Hypothalamus (tissue), 51 donors: ENCODE data around the gene ZACN.
"Not testable (repeated sequence)": the region's sequence is repeated elsewhere in the genome, so short reads cannot be mapped to it uniquely, and the experiment has no call there.

Experiments
- DNase-seq, 51 donors: peaks; one replicate each; lab custom pipeline; 2025; lab: John Stamatoyannopoulos, UW

Gene ZACN

DNA sequence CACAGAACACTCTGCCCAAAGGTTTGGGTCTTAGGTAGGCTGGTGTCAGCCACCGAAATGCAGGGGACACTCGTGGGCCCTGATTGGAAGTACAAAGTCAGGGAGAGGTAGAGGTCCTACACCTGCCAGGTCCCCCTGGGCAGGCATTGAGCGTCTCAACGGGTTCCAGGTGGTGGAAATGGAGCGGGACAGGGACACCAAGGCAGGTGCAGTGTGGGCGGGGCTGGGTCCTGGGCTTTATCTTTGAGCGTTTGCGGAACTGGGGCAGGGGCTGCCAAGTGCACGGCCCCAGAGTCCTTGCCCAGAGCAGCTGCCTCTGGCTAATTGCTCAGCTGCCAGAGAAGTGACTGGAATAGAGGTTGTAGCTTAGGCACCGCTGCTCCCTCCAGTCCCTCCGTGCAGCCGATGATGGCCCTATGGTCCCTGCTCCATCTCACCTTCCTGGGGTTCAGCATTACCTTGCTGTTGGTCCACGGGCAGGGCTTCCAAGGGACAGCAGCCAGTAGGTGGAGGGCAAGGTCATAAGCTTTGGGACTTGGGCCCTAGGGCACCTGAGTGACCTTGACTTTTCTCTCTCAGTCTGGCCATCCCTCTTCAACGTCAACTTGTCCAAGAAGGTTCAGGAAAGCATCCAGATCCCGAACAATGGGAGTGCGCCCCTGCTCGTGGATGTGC, at the start of gene ZACN:
TSS of gene ZACN (plus strand) at position 323 of the 675 bp plus-strand sequence. CDS start at position 406, 83 bp downstream.
- DNase-seq, result no peak

DNA sequence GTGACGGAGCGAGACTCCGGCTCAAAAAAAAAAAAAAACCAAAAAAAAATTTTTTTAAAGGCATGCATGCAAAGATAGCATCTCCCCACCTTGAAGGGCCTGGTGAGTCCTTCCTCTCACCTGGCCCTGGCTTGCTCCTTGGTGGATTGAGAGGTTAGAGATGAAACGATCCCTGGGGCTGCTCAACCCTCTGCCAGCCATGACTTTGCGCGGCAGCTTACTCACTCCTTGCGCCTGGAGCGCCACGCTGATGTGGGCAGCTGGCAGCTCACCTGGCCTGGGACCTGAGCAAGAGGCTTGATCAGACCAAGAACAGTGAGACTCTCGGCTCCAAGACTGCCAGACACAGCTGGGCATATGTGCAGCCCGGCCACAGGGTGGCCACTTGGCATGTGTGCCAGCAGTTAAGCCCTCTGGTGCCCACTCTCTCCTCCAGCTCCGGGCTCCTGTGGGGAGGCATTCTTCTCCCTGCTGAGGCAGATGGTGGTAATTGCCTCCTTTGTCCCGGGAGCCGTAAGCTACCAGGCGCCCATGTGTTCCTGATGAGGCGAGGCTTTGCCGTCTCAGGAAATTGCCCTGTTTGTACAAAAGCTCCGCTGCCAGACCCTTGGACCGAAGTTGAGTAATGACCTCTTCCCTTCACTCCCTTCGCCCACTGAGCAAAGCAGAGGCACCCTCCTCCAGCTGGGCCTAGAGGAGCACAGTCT, 46.8 kb upstream of the ZACN start:
- peak in 1 of 51 donors; percentile 2 for DNase-seq

DNA sequence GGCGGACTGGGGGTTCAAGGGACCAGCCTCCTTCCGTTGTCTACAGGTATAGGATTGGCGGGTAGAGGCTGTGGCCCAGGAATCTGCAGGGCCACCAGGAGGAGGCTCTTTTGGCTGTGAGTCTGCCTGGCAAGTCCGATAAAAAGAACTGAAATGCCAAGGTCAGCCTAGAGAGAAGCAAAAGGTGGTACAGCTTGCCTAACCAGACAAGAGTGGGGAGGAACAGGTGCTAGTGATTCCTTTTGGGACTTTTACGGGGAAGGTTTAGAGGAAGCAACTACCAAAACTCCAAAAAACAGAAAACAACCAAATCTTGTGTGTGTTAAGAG, 46.2 kb upstream of the ZACN start:
- no peak for DNase-seq

DNA sequence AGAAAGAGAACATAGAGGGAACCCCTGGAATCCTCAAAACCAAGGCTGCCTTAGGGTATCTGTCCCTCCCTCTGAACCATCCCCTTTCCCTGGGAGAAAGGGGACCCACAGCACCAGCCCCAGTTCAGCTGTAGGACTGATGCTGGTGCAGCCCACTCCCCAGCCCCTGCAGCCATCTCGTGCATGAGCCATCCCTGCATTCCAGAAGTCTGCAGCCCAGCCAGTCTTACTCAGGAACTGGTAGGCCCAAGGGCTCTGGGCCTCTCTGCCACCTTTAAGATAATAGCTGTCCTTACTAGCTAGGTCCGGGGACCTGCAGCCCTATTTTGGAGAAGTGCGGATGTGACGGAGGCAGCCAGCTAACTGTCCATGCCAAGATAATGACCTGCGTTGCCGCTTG, 45.8 kb upstream of the ZACN start:
- DNase-seq, result no peak

DNA sequence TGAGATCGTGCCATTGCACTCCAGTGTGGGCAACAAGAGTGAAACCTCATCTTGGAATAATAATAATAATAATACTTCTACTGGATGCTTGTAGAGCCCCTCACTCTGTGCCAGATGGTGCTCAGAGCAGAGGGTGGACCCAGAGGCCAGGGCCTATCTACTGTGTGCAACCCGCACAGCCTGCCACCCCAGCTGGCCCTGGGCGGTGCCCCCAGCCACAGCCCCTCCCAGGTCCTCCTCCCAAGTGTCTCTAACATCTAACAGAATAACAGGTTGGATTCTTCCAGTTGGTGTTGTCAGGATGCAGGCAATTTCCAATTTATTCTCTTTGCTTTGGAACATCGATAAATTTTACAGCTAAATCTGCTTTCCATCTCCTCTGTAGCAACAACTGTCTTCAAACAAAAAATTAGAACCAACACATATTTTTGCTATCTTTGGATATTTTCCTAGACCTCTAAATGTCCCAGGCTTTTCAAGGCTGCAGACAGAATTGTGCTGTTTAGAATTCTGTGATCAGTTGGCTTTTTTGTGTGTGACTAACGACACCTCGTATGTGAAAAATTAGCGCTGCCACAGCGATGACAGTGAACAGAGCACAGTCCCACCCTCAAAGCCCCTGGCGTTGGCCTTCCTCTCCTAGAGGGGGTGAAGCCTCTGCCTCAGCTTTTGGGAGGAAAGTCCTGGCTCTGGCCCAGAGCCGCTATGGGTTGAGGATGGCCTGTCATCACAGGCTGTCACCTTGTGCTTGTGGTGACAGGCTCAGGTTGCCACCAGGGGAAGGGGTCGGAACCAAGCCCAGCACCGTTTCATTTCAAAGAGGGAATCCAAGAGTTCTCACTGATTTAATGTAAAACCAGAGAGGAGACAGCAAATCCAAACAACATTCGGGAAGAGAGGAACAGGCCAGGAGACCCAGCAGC, 44.3 kb upstream of the ZACN start:
- DNase-seq, result no peak

DNA sequence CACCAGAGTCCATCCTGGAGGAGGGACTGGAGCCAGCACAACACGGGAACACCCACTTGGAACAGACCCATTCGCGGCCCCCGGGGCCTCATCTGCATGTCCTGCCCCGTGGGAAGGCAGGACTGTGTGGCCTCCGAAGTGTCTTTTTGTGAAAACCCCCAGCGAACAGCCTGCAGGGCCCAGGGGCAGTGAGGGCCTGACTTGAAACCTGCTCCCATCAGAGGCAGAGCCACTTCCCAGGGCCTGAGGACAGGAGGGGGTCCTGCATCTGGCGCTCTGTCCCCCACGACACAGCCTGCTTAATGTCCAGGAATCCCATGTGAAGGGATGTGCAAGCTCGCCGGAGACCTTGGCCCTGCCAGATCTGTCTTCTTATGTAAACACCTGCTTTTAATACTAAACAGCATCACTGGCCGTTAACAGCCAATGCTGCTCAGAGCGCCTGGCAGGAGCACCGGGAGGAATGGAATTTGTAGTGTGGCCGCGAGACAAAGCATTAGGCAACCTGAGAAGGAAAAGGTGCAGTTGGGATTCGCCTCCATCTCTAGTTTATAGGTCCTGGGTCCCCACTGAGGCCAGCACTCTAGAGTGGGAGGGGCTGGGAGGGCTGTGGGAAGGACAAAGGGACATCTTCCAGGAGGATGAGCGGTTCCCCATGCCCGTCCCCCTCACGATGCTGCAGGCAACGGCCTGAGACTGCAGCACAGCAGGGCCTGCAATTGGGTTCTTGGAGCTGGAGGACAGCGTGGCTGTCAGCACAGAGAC, 42.3 kb upstream of the ZACN start:
- peak in 1 of 51 donors; percentile 9 for DNase-seq

DNA sequence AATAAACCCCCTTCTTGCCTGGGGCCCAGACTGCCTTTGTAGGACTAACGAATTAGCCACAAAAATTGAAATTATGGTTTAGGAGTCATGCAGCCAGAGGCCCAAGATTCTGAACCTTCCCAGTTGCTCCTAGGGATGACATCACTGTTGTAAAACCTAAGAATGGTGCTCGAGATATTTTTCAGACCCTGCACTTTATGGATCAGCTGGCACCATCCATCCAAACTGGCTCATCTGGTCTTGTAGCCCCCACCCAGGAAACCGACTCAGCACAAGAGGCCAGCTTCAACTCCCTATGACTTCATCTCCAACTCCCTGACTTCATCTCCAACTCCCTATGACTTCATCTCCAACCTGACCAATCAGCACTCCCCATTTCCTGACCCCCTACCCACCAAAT, 40.9 kb upstream of the ZACN start:
- no peak for DNase-seq

DNA sequence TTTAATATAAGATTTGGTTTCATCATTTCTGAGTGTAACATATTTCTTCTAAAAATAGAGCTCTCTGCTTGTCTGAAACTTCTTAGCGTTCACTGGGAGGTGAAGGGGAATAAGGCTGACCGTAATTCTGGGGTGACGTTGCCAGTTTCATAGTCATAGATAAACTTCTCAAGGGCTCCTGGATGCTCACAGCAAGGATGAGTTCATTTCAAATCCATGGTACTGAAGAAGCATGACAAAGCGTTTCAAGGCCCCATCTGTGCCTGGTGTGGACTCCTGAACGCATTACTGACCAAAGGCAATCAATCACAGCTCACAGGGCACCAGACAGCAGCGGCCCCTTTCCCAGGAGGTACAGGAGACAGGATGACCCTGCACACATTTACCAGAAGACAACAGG, 39.9 kb upstream of the ZACN start:
- no peak for DNase-seq

DNA sequence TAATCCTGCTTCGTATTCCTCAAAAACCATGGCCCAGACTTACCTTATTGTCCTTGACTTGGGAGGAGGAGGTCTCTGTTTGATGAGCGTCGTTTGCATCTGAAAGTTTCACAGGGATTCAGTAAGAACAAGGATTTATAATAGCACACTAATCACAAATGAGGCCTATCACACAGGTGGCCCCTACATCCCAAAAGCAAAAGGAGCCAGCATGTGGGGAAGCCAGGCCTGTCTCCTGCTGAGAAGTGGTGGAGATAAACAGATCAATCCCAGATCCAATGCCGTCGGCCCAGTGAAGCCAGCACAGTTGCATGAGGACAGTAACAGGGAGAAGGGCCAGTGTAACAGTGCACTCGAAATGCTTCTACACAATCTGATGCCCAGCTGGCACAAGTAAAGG, 38.6 kb upstream of the ZACN start:
- no peak for DNase-seq

DNA sequence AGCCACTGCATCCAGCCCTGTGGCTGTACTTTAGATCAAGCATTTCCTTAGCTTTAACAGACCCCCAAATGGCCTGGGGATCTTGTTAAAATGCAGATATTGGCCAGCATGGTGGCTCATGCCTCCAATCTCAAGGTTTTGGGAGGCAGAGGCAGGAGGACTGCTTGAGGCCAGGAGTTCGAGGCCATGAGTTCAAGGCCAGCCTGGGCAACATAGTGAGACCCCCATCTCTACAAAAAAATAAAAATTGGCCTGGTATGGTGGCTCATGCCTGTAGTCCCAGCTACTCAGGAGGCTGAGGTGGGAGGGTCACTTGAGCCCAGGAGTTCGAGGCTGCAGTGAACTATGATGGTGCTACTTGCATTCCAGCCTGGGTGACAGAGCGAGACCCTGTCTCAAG, 36.1 kb upstream of the ZACN start:
- DNase-seq, result not testable (repeated sequence)

DNA sequence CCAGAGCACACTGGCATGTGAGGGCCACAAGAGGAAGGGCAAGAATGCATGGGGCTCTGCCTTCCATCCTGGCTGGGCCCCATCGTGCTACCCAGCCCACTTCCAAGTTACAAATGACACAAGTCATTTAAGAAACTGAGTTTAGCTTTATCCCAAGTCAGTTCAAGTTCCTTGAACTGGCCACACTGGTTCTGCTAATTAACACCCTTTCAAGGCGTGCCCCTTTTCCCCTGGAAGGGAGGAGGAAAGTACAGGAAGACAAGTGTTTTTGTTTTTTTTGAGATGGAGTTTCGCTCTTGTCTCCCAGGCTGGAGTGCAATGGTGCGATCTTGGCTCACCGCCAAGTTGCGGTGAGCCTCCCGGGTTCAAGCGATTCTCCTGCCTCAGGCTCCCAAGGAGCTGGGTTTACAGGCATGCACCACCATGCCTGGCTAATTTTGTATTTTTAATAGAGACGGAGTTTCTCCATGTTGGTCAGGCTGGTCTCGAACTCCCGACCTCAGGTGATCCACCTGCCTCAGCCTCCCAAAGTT, 34.4 kb upstream of the ZACN start:
- DNase-seq, result not testable (repeated sequence)

DNA sequence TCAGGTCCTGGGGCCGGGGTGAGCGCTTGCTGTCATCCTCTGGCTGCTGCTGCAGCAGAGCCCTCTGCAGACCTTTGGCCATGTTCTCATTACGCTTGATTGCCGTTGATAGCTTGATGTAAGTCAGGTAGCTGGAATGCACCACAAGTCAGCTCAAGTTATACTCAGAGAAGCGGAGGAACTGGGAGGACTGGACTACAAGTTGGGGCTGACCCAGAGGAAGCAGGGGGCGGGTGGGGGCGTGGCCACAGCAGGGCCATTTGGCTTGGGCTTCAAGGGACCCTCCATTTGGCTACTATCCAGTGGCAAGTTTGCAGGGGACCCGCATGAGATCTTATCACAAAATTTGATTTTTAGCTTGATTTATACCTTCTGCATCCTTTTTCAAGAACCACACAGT, 32.9 kb upstream of the ZACN start:
- no peak for DNase-seq

DNA sequence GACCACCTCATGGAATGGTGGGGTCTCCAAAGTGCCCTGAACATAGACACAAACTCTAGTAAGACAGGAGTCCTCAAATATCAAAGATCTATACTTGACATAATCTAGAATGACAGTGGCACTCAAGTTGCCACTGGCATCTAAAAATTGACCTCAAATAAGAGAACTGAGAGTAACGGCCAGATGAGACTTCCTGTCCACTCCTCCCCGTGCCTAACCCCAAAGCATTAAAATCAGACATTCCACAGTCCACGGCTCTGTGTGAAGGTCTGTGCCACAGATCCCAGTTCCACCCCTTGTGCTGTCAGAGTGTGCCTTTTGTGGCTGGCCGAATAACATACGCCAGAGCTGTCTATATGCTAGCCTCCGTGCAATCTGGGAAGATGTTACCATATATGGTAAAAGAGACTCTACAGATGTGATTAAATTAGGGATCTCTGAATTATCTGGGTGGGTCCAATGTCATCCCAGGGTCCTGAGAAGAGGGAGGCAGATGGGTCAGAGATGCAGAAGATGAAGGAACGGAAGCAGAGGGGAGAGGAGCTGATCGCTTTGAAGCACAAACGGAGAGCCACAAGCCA, 30.9 kb upstream of the ZACN start:
- DNase-seq, result no peak

DNA sequence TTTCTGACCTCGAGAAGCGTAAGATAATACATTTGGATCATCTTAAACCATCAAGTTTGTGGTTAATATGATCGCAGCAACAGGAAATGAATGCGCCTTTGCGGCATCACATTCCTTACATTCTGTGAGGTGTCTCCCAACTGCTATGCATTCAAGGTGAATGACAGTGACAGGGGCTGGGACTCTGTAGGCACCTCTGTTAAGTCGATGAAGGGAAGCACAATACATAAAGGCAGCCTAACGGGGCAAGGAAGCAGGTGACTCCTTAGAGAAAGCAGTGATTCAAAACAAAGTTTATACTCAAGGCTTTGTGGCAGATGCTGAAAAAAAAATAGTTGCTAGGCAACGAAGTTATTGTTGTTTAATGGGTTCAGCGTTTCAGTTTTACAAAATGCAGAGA, 30.3 kb upstream of the ZACN start:
- no peak for DNase-seq

DNA sequence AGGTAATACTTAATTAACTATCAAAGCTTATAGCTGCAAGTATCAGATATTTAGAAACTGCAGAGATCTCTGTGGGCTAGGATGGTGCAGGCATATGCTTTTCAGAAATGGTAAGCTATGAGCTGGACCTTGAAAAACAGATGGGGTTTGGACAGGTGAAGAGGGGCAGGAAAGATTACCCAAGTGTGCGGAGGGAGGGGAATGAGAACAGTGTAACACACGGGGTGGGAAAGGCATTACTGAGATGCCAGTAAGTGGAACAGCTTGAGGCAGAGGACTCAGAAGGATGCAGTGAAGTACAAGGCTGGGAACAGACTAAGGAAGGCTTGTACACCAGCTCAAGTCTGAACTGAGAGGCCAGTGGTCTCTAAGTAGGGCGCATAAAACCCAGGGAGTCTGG, 29.7 kb upstream of the ZACN start:
- no peak for DNase-seq

DNA sequence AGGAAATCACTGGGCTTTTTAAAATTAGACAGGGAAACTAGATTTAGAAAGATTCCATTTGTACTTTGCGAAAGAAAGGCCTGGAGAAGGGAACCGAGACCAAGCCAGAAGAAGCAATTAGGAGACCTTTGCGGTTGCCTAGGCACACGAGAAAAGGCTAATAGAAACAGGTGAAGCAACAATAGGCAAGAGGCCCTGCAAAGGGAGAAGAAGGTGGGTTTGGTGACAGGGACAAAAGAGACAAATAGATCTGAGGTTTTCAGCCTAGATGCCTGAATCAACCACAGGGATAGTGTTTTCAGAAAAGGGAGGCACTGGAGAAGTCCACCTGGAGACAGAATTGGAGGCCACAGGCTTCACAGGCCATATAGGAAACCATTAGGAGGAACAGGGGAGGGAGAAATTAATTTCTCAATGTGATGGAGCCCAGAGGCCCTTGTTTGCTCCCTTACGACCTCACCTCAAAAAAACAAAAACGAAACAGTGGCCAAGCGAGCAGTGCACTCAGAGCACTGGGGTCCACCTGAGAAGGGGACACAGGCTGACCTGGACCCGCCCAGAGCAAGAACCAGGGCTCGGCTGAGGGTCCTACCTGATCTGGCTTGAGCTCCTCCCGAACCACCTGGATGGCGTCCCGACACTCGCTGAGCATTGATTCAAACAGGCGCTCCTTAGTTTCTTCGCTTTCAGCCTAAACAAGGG, 29.0 kb upstream of the ZACN start:
- no peak for DNase-seq

DNA sequence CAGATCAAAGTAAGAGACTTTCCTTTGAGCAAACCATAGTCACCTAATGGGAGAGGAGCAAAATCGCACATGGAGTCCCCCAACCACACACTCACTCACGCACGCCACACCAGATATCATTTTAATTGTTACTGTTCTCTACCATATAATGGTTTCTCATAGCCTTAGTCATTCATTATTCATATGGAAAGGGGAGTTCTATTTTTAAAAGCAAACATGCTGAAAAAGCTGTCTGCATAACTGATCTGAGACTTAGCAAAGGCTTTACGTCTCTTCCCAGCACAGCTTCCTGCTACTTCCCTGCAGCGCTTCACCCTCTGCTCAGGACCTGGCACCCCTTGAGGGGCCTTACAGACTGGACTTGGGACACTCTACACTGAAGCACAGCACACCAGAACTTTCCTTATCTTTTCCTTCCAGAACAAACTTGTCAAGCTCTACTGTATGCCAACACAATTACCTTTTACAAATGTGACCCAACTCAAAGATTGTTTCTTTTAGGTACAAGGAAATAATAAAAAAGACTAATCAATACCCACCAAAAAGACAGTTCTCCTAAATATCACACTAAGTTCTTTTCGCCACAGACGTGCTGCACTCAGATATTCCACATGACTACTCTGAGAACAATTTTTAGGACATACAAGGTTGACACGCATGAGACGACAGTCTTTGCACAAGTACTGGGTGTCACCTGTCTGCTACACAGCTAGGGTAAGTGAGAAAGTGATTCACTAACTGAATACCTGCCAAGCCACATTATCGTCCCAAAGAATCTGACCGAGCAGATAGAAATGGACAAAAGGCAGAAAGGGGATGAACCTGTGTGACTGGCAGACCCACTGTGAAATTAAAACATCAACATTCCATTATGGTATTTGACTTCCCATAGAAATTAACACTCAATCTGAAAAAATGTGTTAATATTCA, 28.2 kb upstream of the ZACN start:
- no peak for DNase-seq

DNA sequence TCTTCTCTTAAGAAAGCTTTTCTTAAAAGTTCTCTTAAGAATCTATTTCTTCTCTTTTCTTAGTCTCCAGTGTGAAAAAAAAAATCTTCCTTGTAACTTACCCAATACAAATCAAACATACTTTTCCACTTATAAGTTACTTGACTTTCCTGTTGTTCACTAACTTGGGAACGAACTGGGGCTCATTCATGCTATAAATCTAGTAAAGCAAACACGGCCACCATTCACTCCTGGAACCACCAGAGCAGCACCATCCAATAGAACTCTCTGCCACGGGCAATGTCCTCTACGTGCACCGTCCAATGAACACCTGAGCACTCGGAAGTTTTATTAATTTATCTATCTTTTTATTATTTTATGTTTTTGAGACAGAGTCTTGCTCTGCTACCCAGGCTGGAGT, 27.4 kb upstream of the ZACN start:
- no peak for DNase-seq
